OCI-LY3 (cell line): ENCODE measurements around the gene UNC13D.

ENCODE experiments used
- H2AFZ ChIP-seq: fragments of 200-600, 300-600 bp; shearing (Covaris generic); 2 replicates; pipeline ENCODE4 v1.6.0; 2014; ENCODE audit warnings: antibody characterized with exemption, low read depth, low read length
- H3K27ac ChIP-seq: fragments of 200-600, 300-600 bp; sonication (generic); 2 replicates; pipeline ENCODE4 v1.5.1; 2014; ENCODE audit warnings: mild to moderate bottlenecking, low read length, moderate library complexity, mixed read lengths
- H3K27me3 ChIP-seq: fragments of 200-600, 300-600 bp; sonication (generic); 2 replicates; pipeline ENCODE4 v1.6.1; 2014; ENCODE audit warnings: low read depth, low read length, mixed read lengths
- H3K36me3 ChIP-seq: fragments of 200-600, 300-600 bp; sonication (generic); replicated peaks from 2 replicates; pipeline ENCODE3; 2014; ENCODE audit warnings: low read depth, low read length, mixed read lengths
- H3K4me1 ChIP-seq: fragments of 300-600, 200-600 bp; sonication (generic); 2 replicates; pipeline ENCODE4 v1.6.1; 2014; ENCODE audit warnings: low read length, mixed read lengths
- H3K4me2 ChIP-seq: fragments of 200-600, 300-600 bp; sonication (generic); 2 replicates; pipeline ENCODE4 v1.6.1; 2014; ENCODE audit warnings: low read length, mixed read lengths
- H3K4me3 ChIP-seq: fragments of 300-600, 200-600 bp; sonication (generic); 2 replicates; pipeline ENCODE4 v1.5.1; 2014; ENCODE audit warnings: antibody characterized with exemption, mild to moderate bottlenecking, low read length, moderate library complexity
- H3K79me2 ChIP-seq: fragments of 300-600, 200-600 bp; shearing (Covaris generic); 2 replicates; pipeline ENCODE4 v1.6.1; 2014; ENCODE audit warnings: mild to moderate bottlenecking, low read length, mixed read lengths
- H3K9ac ChIP-seq: fragments of 300-600, 200-600 bp; shearing (Covaris generic); 2 replicates; pipeline ENCODE4 v1.6.0; 2014; ENCODE audit warnings: mild to moderate bottlenecking, low read length, moderate library complexity
- H3K9me3 ChIP-seq: fragments of 200-600, 300-600 bp; shearing (Covaris generic); 2 replicates; pipeline ENCODE4 v1.6.1; 2014; ENCODE audit warnings: low read length, mixed read lengths; ENCODE audit not compliant: insufficient read depth
- H4K20me1 ChIP-seq: fragments of 200-600, 300-600 bp; sonication (generic); 2 replicates; pipeline ENCODE4 v1.6.1; 2016; ENCODE audit warnings: low read length, mixed read lengths; ENCODE audit not compliant: insufficient read depth
- EZH2phosphoT487 ChIP-seq: fragments of 200-600 bp; shearing (Covaris generic); IDR thresholded peaks from 2 replicates; pipeline ENCODE4 v1.6.1; 2018; ENCODE audit warnings: antibody characterized with exemption, mixed run types, low read depth
- TF ChIP-seq, protein P1 (sequence below): fragments of 200-600, 300-600 bp; sonication (generic); IDR thresholded peaks from 2 replicates; pipeline ENCODE4 v1.5.1; 2014; ENCODE audit warnings: antibody characterized with exemption, low read length, low read depth

The UNC13D gene

DNA sequence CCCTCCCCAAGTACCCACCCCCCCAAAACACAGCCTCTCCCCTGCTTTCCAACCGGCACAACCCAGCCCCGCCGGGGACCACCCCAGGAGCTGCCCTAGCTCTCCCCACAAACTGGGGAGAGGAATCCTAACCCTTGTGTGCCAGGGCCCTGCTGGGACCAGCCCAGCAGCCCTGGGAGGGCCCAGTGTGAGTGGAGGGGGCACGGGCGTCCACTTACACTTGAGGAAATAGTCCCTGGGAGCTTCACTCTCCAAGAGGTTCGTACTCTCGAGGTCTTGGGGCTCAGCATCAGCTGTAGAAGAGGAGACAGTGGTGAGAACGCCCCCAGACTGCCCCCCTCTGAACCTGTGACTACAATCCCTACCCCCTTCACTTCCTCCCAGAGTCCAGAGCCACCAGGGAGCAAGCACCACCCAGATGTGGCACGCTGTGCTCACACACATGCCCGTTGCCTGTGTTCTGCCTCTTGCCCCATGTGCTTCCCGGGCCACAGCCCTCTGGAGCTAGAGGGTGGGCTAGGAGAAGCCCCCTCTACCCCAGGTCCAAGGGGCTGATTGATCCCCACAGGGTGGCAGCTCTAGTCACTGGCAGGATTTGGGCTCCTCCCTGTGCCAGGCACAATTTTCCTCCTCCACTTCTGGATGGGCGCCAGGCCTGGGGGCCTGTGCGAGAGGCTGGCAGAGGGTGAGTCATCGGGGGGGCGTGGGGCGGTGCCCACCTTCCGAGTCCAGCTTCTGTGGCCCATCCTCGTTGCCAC, 31.2 kb upstream of the UNC13D start:
- H3K79me2 ChIP-seq, result no peaks in the 10 kb centered on the region
- peak overlapping the region; percentile 88 for H3K4me2 ChIP-seq
- no peak for TF ChIP-seq EZH2phosphoT487
- TF ChIP-seq, protein P1, sequence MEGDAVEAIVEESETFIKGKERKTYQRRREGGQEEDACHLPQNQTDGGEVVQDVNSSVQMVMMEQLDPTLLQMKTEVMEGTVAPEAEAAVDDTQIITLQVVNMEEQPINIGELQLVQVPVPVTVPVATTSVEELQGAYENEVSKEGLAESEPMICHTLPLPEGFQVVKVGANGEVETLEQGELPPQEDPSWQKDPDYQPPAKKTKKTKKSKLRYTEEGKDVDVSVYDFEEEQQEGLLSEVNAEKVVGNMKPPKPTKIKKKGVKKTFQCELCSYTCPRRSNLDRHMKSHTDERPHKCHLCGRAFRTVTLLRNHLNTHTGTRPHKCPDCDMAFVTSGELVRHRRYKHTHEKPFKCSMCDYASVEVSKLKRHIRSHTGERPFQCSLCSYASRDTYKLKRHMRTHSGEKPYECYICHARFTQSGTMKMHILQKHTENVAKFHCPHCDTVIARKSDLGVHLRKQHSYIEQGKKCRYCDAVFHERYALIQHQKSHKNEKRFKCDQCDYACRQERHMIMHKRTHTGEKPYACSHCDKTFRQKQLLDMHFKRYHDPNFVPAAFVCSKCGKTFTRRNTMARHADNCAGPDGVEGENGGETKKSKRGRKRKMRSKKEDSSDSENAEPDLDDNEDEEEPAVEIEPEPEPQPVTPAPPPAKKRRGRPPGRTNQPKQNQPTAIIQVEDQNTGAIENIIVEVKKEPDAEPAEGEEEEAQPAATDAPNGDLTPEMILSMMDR, result no peak
- H3K36me3 ChIP-seq, result no peaks in the 10 kb centered on the region
- no peaks in the 10 kb centered on the region for H4K20me1 ChIP-seq
- H3K27ac ChIP-seq, result peak overlapping the region; percentile 67
- peak overlapping the region; percentile 88; the same call in 1 of the 2 replicates for H2AFZ ChIP-seq
- peaks cover 25% of the 10 kb centered on the region for H3K4me1 ChIP-seq
- H3K27me3 ChIP-seq, result peaks cover 2% of the 10 kb centered on the region; the same call in 1 of the 2 replicates
- H3K9me3 ChIP-seq, result no peaks in the 10 kb centered on the region
- H3K9ac ChIP-seq, result peak overlapping the region; percentile 87
- peak overlapping the region; percentile 92 for H3K4me3 ChIP-seq

DNA sequence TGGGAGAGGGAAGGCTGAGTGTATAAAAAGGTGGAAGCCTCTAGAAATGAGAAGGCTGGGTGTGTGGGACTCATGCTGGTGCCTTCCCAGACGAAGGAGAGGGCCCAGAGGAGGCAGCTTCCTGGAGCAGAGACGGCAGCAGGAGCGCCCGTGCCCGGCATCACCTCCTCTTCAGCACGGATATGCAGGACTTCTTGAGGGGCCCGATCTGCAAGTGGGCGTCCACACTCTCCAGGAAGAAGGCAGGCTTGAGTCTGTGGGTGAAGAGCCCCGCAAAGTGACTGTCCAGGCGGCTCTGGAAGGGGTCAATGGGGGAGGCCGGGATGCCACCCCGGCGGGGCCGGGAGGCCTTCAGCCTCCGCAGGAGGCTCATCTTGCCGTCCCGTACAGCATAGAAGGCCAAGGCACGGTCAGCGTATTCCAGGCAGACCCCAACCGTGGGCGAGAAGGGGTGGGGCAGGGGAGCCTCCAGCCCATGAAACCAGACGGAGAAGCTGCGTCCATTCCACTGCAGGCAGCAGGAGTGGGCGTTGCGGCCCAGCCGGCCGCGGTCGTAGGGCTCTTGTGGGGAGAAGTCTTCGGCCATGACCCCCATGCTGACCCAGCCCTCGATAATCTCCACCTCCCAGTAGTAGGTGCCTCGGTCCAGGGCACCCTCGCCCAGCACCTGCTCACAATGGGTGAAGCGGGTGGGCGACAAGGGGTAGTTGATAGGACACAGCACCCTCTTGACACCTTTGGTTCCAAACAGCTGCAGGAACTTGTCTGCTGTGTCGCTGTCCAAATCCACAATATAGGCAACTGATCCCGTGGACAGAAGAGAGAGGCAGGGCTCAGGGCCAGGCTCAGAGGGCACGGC, 30.3 kb upstream of the UNC13D start:
- Histone ChIP-seq H2AFZ (no peak overlapping the region), H3K9me3 (no peaks in the 10 kb centered on the region), H3K27me3 (no peaks in the 10 kb centered on the region), H3K9ac (no peak overlapping the region), H3K36me3 (no peaks in the 10 kb centered on the region), H3K27ac (no peak overlapping the region), H4K20me1 (no peaks in the 10 kb centered on the region), H3K4me1 (peaks cover 26% of the 10 kb centered on the region), H3K4me3 (no peak overlapping the region), H3K4me2 (no peak overlapping the region), H3K79me2 (no peaks in the 10 kb centered on the region)
- TF ChIP-seq, protein P1, result no peak
- TF ChIP-seq EZH2phosphoT487, result no peak

DNA sequence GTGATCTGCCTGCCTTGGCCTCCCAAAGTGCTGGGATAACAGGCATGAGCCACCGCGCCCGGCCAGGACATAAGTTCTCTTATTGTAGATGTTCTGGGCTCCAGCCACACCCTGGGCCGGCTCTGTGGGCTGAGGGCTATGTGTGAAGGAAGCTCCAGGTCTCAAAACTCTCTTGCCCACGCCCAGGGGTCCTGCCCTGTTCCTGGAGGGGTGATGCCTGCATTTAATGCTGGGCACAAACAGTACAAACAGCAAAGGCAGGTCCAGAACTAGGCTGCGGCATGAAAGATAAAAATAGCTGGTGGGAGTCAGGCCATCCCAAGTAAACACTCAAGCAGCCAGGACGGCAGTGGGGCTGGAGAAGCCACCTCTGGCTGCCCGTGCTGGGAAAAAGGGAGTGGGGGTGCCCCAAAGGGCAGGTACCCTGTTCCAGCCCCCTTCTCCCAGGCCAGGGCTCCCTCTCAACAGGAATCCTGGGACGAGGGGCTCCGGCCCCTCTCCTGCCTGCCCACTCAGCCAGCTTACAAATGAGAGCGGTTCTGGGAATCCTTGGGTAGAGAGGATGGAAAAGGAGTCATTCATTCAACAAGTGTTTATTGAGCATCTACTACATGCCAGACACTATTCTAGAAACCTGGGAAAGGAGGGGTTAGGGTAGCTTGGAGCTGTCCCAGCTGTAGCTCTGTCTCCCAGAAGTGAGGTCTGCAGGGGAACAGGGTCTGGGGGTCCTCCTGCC, 29.6 kb upstream of the UNC13D start:
- H3K4me1 ChIP-seq, result peaks cover 26% of the 10 kb centered on the region
- H4K20me1 ChIP-seq, result no peaks in the 10 kb centered on the region
- H3K4me2 ChIP-seq, result no peak overlapping the region
- H3K36me3 ChIP-seq, result no peaks in the 10 kb centered on the region
- H3K9ac ChIP-seq, result no peak overlapping the region
- H2AFZ ChIP-seq, result no peak overlapping the region
- TF ChIP-seq EZH2phosphoT487, result no peak
- TF ChIP-seq, protein P1, result no peak
- no peaks in the 10 kb centered on the region for H3K27me3 ChIP-seq
- H3K4me3 ChIP-seq, result no peak overlapping the region
- H3K27ac ChIP-seq, result no peak overlapping the region
- no peaks in the 10 kb centered on the region for H3K79me2 ChIP-seq
- no peaks in the 10 kb centered on the region for H3K9me3 ChIP-seq
